Measurements from ENCODE around the gene LIPM.

DNA sequence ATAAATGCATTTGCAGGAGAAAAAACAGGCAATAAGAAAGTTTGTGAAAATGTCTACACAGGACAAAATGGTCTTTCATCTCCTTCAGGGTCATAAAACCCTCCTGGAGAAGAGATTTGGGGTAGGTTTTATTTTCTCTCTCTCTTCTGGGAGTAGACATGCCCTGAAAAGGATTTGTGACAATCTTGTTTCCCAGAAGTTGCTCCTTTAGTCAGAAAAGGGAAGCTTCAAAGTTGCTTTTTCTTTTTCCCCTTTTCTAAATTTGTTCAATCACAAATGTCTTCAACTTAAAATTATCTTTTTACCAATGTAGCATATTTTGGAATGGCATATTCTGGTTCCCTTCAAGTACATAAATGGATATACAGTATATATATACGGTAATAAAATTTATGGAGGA is 58.5 kb downstream of the LIPM start:
- TF ChIP-seq YY1 (IDR thresholded peaks at IDR 0.05; ENCODE audit: low read depth): no peak
- TF ChIP-seq RAD21 (IDR thresholded peaks at IDR 0.05; ENCODE audit: low read depth): no peak
- no peak for TF ChIP-seq EP300 (IDR thresholded peaks at IDR 0.05; ENCODE audit: borderline replicate concordance)
- no peak for TF ChIP-seq CREB1 (IDR thresholded peaks at IDR 0.05; ENCODE audit: low read depth)
- no peak for TF ChIP-seq MAX (IDR thresholded peaks at IDR 0.05)
- no peak for TF ChIP-seq REST (IDR thresholded peaks at IDR 0.05; ENCODE audit: low read depth)
- TF ChIP-seq EGR1 (IDR thresholded peaks at IDR 0.05): no peak
- no peak for TF ChIP-seq TAF1 (IDR thresholded peaks at IDR 0.05; ENCODE audit: low read depth)
- TF ChIP-seq ZBTB7A (IDR thresholded peaks at IDR 0.05; ENCODE audit: low read depth): no peak
- TF ChIP-seq NFIC (IDR thresholded peaks at IDR 0.05): no peak
- no peak for TF ChIP-seq TCF12 (IDR thresholded peaks at IDR 0.05; ENCODE audit: low read depth)
- no peak for TF ChIP-seq CEBPB (IDR thresholded peaks at IDR 0.05)

Data from Ishikawa (cell line).